Stimulated activated CD8-positive, alpha-beta memory T cell treated with anti-CD3 and anti-CD28 coated beads, Interleukin-7, amount 100 ng/mL, for 1 hour (primary cell): ENCODE data around the gene PEDS1.
"Not testable (repeated sequence)": the region's sequence is repeated elsewhere in the genome, so short reads cannot be mapped to it uniquely, and the experiment has no call there.

ENCODE experiments used
- DNase-seq, 2 donors: peaks; one replicate each; pipeline ENCODE4 v3.0.0-alpha.2; 2020; ENCODE audit warnings: low read depth in 2 of 2

The PEDS1 gene

GRCh38 chr20:50153500-50154377 is at the start of gene PEDS1:
PEDS1 (minus strand) TSS chr20:50153723; CDS start chr20:50153637, 86 bp downstream.
- peak; percentile 59 to 66 for DNase-seq

GRCh38 chr20:50202677-50203076 is 49.2 kb upstream of the PEDS1 start:
- DNase-seq: no peak

GRCh38 chr20:50201710-50202109 is 48.2 kb upstream of the PEDS1 start:
- DNase-seq: not testable (repeated sequence)

GRCh38 chr20:50200482-50201104 is 47.1 kb upstream of the PEDS1 start:
- DNase-seq: no peak

- DNase-seq: no peak
Observed at GRCh38 chr20:50199703-50200102, 46.2 kb upstream of the PEDS1 start.

GRCh38 chr20:50198716-50199115 is 45.2 kb upstream of the PEDS1 start:
- DNase-seq: no peak

- no peak for DNase-seq
Observed at GRCh38 chr20:50198180-50198666, 44.7 kb upstream of the PEDS1 start.

GRCh38 chr20:50197463-50198179 is 44.1 kb upstream of the PEDS1 start:
- DNase-seq: no peak

GRCh38 chr20:50196896-50197295 is 43.4 kb upstream of the PEDS1 start:
- no peak for DNase-seq

GRCh38 chr20:50196248-50196647 is 42.7 kb upstream of the PEDS1 start:
- no peak for DNase-seq

GRCh38 chr20:50195524-50196120 is 42.1 kb upstream of the PEDS1 start:
- DNase-seq: no peak

GRCh38 chr20:50194831-50195523 is 41.5 kb upstream of the PEDS1 start:
- no peak for DNase-seq

GRCh38 chr20:50194422-50194830 is 40.9 kb upstream of the PEDS1 start:
- no peak for DNase-seq

- DNase-seq: no peak
Observed at GRCh38 chr20:50193836-50194421, 40.4 kb upstream of the PEDS1 start.

GRCh38 chr20:50193199-50193835 is 39.8 kb upstream of the PEDS1 start:
- DNase-seq: no peak

GRCh38 chr20:50192364-50193198 is 39.1 kb upstream of the PEDS1 start:
- peak; percentile 45 to 60 for DNase-seq

GRCh38 chr20:50191544-50192363 is 38.2 kb upstream of the PEDS1 start:
- peak in 1 of 2 donors; percentile 20 for DNase-seq

GRCh38 chr20:50191065-50191543 is 37.6 kb upstream of the PEDS1 start:
- DNase-seq: peak; percentile 17 to 23
